Fibroblast of the conjunctiva (primary cell): ENCODE measurements around the gene GNAO1.

ENCODE experiments used
- DNase-seq: peaks from one replicate; pipeline ENCODE4 v3.0.0-alpha.2; 2010; ENCODE audit warnings: low read depth

GNAO1 gene

DNA sequence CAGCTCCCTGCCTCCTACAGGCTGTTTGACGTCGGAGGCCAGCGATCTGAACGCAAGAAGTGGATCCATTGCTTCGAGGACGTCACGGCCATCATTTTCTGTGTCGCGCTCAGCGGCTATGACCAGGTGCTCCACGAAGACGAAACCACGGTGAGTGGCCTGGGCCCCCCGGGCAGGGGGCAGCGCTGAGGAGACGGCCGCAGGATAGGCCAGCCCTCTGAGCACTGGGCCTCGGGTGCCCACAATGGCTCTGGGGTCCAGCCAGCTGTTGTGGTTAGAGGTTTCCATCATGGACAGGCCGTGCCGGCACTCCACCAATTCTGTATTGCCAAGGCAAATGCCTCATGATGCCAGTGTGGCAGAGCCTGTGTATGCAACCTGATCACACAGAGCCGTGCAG, 145.4 kb downstream of the GNAO1 start:
- DNase-seq = no peak

GRCh38 chr16:56337131-56337857, 146.0 kb downstream of the GNAO1 start:
- no peak for DNase-seq

DNA sequence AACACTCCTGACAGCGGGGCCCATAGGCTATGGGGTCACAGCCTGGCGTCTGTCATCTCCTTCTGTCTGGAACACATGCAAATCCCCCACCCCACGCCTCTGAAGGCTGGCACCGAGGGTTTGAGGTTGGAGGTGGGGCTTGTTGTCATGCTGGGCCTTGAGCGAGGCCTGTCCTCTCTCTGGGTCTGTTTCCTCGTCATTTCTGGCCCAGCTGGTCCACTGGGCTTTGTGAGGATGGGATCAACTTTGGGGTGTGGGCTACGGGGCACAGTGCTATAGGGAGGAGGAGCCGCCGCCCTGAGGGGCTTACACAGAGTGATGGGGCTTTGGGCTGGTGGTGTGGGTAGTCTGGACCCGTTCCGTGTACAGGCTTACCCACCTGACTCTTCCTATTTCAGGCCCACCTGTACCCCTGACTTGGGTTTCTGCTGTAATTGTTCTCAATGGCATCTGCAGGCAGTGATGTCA, 146.6 kb downstream of the GNAO1 start:
- DNase-seq = no peak

GRCh38 chr16:56338566-56339318, 147.5 kb downstream of the GNAO1 start:
- DNase-seq = no peak

GRCh38 chr16:56339431-56340195, 148.3 kb downstream of the GNAO1 start:
- DNase-seq = no peak

GRCh38 chr16:56340416-56340815, 149.1 kb downstream of the GNAO1 start:
- DNase-seq = no peak

DNA sequence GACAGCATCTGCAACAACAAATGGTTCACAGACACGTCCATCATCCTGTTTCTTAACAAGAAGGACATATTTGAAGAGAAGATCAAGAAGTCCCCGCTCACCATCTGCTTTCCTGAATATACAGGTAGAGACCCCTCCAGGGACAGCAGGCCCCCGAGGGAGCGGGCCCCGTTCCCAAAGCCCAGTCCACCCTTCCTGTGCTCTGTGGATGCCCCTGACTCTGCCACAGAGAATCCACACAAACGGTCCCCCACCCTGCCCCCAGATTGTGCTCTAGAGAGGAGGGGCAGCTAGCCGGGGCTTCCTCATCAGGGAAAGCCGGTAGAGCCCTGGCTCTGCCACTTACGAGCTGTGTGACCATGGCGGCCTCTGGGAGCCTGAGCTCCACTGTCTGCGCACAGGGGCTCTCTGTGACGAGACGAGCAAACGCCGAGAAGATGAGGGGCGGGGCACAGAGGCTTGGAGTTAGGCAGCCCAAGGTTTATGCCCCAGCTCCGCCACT, 149.6 kb downstream of the GNAO1 start:
- no peak for DNase-seq

DNA sequence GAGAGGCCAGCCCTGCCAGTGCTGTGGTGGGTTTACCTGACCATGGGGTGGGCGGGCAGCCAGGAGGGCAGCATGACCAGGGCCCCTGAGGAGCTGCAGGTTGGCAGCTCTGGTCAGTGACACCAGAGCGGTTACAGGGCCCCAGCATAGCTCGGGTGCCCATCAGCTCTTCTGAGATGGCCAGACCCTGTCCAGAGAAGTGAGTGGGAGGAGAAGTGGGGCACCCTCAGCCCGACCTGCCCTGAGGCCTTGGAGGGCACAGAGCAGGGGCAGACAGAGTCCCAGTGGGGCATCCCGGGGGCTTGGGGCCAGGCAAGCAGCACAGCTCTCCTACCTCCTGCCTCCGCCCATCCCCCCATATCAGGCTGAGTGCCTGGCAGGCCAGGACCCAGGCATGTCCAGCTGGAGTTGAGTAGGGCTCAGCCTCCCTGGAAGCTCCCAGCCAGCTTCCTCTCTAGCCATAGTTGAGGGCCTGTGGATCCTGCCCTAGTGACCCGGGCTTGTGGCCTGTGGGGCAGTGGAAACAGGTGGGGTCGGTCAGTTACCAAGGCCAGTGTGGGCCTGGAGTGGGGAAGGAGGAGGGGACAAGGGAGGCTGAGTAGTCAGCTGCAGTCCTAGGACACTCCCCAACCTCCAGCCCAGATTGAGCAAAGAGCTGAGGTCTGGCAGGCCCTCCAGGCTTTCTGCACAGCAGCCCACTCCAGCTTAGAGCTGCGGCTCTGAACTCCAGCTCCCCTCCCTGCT, 150.5 kb downstream of the GNAO1 start:
- no peak for DNase-seq

DNA sequence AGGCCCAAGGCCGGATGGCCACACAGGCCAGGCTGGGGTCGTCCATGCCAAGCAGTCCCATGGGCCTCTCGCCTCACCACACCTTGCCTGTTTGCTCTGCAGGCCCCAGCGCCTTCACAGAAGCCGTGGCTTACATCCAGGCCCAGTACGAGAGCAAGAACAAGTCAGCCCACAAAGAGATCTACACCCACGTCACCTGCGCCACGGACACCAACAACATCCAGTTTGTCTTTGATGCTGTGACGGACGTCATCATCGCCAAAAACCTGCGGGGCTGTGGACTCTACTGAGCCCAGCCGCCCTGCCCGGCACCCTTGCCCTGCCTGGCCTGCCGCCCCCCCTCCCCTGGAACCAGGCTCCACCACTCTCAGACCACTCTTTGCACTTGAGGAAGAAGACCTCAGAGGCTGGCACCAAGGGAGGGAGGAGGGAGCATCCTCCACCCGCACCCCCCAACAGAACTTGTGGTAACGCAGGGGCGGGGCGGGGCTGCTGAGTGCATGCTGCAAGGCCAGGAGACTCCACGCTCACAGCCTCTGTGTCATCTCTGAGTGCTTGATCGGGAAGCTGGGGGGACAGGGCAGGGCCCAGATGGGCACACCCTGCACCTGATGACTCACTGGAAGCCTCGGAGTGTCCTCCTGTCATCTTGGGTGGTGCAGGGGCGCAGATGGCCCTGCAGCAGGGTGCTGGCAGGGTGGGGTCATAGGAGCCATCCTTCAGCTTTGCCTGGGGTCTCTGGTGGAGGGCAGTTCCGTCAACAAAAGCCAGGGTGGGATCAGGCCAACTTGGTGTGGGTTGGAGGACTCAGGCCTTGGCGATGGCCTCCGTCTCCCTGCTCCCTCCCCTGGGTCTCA, 152.6 kb downstream of the GNAO1 start:
- DNase-seq = no peak

- no peak for DNase-seq
These were observed 153.5 kb downstream of the GNAO1 start for GRCh38 chr16:56344518-56345405.

DNA sequence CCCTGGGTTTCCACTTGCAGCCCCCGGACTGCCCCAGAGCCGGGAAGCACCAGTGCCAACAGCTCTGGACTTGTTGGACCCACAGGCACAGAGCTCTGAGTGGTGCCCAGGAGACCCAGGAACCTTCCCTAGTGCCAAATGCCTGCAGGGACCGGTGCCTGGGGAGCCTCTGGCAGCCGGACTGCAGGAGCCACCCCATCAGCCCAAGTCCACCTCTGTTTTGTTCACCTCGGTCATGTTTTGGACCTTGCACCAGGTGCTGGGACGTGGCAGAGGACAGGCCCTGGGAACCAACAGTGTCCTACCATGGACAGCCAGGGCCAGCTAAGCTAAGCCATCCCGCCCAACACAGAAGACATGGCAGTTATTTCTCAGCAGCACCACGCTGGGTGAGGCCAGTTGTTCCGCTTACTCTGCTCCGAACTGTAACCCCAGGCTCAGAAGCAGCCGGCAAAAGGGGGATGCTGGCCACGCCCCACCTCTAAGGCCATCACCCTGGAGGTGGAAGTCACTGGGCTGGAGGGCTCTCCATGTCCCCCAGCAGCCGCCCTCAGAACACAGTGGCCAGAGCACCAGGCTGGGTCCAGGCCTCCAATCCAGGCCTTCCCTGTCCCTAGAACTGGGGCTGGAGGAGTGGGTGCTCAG, 154.2 kb downstream of the GNAO1 start:
- no peak for DNase-seq

DNA sequence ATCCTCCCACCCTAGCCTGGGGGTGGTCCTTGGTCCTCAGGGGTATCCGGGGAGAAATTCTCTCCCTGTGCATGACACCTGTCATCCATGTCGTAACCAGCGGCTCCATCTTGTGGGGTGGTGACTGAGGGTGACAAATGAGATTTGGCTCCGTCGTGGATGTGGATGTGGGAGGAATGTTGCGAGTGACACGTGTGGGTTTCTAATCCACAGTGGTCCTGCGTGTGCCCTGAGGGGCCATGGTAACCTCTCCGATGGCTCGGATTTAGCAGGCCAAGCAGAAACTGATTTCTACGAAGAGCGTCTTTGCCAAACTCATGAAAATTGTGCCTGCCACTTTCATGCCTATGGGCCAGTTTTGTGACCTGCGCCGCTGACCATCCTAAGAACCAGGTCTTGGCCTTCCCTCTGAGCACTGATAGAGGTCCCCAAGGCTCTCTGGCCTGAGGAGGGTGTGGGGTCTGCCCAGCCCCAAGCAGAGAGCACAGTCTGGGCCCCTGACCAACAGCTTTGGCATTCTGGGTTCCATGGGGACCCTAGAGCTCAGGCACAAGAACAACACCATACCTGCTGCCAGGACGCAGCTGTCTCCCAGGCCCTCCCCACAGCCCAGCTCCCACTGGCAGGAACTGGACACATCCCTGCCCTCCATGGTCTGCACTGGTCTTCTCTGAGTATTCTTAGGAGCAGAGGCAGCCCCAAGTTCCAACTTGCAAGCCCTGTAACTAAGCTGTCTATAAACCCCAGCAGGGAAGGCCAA, 155.0 kb downstream of the GNAO1 start:
- no peak for DNase-seq

- no peak for DNase-seq
These were observed 155.9 kb downstream of the GNAO1 start for GRCh38 chr16:56347166-56347565.

DNA sequence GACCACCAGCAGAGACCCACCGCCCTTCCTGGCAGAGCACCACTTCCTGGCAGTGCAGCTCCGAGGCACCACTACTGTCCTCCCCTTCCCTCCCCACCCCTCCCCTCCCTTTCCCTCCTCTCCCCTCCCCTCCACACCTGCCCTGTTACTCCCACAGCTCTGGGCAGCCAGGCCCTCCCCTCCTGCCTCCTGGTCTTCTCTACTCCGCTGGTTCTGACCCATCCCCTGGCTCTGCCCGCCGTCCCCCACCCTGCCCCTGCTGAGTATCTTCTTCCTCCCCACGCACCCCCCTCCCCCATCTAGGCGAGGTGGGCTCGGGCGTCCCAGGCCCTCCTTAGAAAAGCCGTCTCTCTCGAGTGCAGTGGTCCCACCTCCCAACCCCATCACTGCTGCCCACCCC, 156.4 kb downstream of the GNAO1 start:
- no peak for DNase-seq

DNA sequence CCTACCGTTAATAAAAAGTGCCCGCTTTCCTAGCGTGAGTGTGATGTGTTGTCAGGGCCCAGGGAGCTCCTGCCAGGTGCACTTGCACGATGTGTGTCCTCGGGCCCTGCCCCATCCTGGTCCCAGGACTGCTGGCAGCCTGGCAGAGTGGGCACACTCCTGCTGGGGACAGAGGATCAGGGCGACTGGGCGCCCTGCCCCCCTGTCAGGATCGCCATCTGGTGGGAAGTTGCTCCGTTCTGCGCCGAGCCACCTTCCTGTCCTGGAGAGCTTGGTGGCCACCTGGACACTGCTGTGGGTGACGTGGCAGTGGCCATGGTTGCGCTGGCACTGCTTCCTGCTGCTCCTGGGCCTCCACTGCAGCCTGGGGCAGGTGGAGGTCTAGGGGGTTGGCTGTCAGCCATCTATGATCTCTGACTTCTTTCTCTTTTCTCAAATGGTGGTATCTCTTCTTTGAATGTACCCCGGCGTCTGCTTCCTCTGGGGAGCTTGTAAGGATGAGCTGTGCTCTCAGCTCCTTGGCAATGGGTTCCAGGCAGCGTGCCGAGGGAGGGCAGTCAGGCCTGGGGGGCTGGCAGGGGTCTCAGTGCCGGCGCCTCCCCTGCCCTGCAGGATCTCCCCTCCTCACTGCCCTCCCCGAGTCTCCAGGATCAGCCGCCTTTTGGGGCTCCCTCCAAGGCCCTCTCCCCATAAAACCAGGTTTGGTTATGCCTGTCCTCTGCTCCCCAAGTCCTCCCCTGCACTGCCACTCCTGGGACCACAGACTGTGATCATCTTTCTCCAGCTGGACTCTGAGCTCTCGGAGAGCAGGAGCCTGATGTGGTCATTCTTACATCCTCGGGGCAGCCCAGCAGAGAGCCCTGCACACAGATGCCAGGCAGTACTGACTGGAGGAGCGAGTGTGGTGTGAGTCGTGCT, 157.1 kb downstream of the GNAO1 start:
- DNase-seq = no peak

- DNase-seq = no peak
These were observed 157.8 kb downstream of the GNAO1 start for GRCh38 chr16:56349086-56349415.

DNA sequence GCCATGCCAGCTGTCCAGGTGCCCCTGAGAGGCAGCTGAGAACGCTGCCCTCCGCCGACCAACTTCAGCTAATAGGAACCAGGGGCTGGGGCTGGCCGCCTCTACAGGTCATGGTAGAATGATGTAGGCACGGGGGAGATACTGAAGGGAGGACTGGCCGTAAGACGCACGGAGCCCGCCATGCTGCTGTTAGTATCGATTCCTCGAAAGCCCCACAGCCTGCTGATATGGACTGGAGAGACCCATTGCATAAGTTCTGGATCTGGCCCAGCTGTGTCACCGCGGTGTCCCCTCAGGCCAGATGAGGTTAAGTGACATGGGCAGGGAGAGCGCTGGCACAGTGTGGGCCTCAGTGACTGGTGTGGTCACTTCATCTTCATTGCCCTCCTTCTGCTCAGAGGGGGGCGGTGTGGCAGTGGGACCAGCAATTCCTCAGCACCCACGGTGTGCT, 158.4 kb downstream of the GNAO1 start:
- no peak for DNase-seq
